HG02798 (cell line): Measurements from ENCODE around the gene ULK4.
A peak's percentile ranks its signal among the peaks of the same experiment; 100 is the strongest.
"Not testable (repeated sequence)": the region's sequence is repeated elsewhere in the genome, so short reads cannot be mapped to it uniquely, and the experiment has no call there.

Experiments
- ATAC-seq: cut with Tn5 transposase; IDR thresholded peaks from one replicate; pipeline ENCODE4 v1.9.1; 2021; ENCODE audit warnings: mild to moderate bottlenecking; ENCODE audit not compliant: unreplicated experiment, poor library complexity

The ULK4 gene

DNA sequence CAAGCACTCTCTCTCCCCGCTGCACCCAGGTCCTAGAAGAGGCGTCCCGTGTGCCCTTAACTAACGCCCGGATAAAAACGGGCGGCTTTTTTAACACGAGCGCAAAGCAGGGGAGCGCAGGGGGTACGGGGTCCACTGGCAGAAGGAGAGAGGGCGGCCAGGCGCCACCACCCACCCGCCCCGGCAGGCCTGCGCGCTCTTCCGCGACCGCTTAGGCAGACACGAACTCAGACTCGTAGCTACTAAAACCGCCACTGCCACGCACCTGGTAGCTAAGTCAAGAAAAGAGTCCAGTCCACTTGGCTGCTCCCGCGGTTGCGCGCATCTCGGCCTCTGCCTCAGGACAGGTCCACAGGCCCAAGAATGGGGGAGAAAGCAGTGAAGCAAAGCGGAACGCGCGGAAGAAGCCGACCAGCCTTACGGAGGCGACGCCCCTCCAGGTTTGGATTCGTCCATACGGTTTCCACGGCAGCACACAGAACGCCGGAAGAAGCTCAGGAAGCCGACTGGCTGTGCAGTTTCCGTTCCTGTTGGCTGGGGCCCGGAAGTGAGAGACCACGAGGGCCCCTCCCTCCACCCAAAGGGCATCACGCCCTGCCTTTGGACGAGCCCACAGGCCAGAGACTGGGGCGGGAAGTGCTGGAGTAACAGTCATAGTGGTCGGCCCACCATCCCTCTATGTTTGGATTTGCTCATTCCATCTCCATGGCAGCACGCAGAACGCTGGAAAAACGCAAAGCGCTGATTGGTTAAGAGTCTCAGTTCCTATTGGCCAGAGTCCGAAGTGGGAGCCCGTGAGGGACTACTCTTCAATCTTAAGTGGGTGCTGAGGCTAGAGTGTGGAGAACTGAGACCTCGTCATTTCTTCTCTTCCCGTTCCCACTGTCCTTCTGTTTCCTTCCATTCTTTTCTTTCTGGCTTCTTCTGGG is at the start of gene ULK4:
Gene ULK4, minus strand, starts transcription at position 353 of the 929 bp plus-strand sequence. CDS start 7,344 bp downstream, outside the sequence.
- ATAC-seq, result peak; percentile 96

DNA sequence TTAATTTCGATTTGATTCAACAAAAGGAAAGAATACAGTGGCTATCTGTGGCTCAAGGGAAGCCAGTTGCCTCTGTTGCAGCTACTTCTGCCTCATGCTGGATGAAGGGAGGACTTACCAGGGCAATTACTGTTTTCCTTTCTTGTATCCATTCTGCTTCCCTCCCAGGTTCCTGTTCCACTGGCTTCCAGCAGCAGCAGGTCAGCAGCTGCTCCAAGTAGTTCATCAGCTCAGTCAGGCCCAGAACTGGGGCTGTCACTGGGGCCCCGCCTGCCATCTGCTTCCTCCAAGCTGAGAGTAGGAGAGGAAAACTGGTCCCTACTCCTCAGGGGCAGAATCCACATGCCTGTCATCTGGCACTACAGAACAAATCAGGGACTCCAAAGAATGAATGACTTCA is 48.6 kb upstream of the ULK4 start:
- no peak for ATAC-seq

DNA sequence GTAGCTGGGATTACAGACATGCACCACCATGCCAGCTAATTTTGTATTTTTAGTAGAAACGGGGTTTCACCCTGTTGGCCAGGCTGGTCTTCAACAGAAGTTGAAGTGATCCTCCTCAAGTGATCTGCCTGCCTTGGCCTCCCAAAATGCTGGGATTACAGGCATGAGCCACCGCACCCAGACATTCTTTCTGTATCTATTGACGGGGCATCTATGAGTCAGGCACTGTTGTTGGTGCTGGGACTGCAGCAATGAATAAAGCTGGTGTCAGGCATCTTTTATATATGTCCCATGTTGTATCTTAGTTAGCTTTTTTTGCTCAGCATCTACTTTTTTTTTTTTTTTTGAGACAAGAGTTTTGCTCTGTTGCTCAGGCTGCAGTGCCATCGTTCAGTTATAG is 47.6 kb upstream of the ULK4 start:
- no peak for ATAC-seq

DNA sequence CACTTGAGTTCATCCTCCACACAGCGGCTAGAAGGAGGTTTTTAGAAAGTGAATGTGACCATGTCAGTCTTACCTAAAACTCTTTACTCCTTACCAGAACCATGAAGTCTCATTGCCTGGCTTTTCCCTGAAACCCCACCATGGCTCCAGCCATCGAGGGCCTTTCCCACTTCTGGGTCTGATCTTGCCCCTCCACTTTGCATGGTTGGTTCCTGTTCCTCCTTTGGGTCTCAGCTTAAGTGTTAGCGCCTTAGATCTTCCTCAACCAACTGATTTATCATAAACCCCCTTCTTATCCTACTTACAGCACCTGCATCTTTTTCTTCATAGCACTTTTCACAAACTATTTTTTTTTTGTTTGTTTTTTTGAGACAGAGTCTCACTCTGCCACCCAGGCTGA is 45.9 kb upstream of the ULK4 start:
- no peak for ATAC-seq

DNA sequence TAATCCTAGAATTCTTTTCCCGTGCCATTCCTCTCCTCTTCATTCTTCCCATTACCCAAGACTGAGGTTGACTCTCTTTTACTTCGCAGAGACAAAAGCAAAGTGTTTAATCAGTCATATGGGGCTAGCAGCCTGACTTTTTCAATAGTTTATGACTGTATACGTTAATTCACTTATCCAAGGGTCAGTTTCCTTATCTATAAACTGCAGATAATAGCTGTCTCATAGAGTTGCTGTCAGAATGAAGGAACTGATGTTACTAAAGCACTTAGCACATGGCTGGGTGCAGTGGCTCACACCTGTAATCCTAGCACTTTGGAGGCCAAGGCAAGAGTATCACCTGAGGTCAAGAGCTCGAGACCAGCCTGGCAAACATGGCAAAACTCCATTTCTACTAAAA is 43.5 kb upstream of the ULK4 start:
- no peak for ATAC-seq

DNA sequence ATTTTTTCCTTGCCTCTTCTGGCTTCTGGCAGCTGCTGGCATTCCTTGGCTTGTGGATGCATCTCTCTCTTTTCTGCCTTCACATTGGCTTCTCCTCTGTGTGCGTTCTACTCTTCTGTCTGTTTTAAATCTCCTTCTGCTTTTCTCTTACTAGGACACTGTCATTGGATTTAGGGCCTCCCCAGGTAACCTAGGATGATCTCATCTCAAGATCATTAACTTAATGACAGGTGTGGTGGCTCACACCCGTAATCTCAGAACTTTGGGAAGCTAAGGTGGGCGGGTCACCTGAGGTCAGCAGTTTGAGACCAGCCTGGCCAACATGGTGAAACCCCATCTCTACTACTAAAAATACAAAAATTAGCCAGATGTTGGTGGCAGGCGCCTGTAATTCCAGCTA is 40.9 kb upstream of the ULK4 start:
- no peak for ATAC-seq

DNA sequence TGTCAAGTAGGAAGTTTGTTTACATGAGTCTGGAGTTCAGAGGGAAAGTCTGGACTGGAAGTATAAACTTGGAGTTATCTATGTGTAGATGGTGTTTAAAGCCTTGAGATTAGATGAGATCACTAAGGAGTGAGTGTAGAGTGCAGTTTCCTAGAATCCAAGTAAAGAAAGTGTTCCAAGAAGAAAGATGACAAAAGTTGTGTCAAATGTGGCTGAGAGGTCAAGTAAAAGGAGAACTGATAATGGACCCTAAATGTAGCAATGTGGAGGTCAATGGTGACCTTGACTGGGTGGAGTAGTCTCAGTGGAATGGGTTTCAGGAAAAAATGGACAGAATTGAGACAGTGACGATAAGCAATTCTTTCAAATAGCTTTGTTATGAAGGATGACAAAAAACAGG is 39.9 kb upstream of the ULK4 start:
- ATAC-seq, result no peak

DNA sequence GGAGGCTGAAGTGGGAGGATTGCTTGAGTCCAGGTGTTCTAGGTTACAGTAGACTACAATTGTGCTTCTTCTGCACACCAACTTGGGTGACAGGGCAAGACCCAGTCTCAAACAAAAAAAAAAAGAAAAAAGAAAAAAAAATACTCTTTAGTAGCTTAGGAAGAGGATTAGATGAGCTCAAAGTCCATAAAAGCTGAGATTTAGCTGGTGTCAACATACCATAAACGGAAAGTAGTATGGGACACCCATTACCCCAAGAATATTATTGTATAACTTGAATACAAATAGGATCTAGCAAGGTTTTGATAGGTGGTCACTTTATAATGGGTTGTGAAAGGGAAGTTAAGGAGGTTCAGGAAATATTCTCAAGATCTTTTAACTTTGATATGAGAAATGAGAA is 38.0 kb upstream of the ULK4 start:
- no peak for ATAC-seq

DNA sequence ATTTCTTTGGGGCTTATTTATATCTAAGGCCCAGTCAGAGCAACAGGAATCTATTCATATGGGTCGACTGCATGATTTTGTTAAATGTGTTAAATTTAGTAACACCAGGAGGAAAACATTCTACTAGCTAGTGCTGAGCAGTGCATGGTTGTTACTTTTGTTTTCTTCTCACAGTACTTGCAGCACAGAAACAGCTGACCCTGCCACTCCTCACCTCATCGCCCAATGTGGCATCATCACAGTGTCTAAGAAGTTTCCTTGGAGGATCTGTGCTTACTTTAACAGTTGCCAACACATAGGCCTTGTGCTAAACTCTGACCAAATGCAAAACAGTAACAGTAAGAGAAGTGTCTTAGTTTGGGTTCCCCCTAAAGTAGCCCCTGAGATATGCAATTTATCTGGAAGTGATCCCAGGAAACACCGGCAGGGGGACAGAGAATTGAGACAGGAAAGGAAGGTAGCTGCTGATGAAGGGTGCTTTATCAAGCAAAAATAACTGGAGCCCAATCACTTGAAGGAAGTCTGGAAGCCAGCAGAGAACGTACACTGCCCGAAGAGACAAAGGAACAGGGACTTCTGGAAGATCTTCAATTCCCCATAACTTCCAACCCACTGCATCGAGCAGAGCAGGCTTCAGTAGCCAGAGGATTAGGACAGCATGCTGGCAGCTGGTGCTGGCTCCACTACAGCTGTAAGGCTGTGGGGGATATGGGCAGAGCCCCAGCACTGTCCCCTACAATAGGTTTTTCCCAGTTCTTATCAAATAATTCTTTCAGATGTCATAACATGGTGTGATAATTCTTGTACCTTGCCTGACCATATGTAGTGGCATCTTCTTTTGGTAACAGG is 36.0 kb upstream of the ULK4 start:
- ATAC-seq, result no peak

DNA sequence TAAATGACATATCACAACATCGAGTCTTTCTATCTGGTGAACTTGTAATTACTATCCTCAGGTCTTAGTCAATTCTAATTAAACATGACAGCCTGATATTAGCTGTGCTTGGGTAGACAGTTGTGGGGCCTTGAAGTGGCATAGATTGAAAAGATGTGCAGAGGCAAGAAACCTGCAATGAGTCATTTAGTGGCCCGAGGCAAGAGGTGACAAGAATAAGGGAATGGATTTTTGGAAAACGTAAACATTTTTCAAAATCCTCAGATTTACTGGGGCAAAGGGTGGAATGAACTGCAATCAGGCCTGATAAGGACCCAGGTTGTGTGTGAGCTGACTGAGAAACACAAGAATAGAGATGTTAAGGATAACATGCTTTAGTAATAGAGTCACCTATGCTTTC is 29.5 kb upstream of the ULK4 start:
- no peak for ATAC-seq

DNA sequence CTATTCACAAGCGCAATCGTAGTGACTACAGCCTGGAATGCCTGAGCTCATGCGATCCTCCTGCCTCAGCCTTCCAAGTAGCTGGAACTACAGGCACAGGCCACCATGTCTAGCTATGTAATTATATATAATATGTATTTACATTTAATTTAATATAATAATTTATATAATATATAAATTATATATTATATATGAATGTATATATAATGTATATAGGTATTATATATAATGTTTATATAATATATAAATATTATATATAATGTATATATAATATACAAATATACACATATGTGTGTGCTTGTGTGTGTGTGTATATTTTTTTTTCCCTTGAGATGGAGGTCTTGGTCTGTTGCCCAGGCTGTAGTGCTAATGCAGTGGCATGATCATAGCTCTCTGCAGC is 27.6 kb upstream of the ULK4 start:
- ATAC-seq, result no peak

DNA sequence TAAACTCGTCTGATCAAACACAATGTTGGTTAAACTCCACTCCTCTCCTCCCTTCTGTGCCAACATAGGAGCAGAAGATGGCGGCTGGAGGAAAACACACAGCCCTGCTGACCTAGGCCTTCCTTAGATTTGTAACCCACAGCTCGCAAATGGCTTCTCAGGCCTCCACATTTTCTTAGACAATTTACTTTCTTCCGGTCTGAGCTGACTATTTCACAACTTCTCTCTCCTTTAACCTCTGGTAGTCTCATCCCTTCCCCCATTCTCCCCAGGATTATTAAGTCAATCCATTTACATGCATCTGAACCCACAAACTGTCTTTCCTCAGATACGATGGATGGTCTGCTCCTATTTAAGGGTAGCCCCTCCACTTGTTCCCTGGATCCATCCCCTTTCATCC is 25.7 kb upstream of the ULK4 start:
- no peak for ATAC-seq

DNA sequence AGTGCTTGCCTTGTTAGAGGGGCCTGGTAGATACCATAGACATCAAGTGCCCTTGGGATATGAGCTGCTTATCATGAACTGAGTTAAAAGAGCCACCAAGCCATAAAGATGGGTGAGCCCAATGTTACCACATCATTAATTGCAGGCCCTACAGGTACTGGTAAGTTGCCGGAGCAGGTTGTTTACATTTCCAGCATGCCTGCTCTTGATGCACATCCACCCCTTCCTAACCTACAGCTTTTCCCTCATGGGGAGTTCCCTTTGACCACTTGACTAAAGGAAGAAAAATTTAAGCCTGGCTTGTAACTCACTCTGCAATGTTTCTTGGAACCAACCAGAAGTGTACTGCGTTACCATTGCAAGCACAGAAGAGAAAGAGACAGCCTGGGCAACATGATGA is 24.7 kb upstream of the ULK4 start:
- no peak for ATAC-seq

DNA sequence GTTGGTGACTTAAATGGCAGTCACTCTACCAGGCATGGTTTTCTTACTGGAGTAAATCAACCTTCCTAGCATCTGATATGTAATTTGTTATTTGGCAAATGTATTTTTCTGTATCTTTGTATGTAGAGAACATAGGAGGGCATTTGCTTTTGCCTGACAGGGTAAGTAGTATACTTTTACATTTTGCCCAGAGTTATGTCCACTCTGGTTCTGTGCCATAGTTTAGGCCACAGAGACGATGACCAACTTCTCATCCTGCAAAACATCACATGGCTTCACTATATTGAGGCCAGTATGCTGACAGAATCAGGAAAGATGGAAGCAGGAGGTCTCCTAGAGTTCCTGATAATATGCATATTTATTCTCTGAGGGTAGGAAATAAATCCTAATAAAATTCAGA is 23.1 kb upstream of the ULK4 start:
- no peak for ATAC-seq

DNA sequence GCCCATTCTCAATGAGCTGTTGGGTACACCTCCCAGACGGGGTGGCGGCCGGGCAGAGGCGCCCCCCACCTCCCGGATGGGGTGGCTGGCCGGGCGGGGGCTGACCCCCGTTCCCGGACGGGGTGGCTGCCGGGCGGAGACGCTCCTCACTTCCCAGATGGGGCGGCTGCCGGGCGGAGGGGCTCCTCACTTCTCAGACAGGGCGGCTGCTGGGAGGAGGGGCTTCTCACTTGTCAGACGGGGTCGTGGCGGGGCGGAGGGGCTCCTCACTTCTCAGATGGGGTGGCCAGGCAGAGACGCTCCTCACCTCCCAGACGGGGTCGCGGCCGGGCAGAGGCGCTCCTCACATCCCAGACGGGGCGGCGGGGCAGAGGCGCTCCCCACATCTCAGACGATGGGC is 21.2 kb upstream of the ULK4 start:
- not testable (repeated sequence) for ATAC-seq

DNA sequence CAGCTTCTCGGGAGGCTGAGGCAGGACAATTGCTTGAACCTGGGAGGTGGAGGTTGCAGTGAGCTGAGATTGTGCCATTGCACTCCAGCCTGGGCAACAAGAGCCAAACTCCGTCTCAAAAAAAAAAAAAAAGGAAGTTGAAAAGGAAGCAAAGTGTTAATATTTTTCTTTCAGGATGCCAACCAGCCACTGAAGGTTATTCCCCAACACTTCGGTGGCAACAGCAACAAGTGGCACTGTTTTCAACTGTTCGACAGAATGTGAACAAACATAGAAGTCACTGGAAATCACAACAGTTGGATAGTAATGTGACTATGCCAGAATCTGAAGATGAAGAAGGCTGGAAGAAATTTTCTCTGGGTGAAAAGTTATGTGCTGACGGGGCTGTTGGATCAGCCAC is 15.5 kb upstream of the ULK4 start:
- ATAC-seq, result not testable (repeated sequence)

DNA sequence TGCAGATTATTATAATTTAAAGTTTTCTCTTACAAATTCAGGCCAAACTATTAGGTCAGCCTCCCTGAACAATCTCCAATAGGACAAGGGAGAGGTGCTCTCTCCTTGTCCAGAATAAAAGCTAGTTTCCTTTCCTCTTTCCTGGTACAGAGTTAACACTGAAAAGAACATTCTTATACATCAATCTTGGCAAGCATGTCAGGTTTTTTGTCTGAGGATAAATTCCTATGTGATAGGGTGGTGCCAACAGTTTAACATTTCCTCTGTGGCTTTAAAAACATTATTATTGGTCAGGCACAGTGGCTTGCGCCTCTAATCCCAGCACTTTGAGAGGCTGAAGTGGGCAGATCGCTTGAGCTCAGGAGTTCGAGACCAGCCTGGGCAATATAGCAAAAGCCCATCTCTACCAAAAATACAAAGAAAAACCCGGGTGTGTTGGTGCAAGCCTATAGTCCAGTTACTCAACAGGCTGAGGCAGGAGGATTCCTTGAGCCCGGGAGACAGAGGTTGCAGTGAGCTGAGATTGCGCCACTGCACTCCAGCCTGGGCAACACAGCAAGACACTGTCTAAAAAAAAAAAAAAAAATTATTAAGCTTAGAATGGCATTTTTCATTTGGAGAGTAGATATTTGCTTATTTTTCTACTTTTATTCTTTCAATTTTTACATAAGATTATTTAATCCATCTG is 13.7 kb upstream of the ULK4 start:
- ATAC-seq, result no peak

DNA sequence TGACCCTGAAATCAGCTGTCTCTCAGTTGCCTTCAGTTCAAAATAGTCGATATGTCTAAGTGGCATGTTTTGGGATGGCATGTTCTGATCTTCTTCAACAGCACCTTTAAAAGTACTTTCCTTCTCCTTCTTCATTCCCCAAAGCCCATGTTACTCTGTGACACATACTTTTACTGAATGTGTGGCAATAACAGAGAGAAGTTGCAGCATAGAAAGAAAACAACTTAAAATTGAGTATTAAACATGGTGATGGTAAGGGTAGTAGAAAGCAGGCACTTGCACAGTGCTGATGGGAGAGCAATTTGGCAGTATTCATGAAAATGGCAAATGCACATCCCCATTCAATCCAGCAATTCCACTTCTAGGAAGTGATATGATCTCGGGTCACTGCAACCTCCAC is 12.3 kb upstream of the ULK4 start:
- ATAC-seq, result no peak

DNA sequence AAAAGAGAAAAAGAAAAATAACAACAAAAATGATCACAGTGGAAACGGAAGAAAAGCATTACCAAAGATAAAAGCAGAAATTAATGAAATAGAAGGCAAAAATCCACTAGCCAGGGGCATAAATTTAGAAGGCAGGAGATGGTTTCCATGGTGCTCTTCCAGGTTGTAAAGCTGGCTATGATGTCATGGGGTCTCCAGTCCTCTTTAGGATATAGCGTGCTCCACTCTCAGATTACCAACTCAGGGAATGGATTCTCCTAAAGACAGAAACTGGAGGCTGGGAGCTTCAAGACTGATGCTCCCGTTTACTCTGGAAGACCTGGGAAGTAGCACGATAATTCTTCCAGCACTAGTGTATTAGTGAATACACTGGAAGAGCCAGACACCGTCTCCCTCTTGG is 10.9 kb upstream of the ULK4 start:
- ATAC-seq, result no peak

DNA sequence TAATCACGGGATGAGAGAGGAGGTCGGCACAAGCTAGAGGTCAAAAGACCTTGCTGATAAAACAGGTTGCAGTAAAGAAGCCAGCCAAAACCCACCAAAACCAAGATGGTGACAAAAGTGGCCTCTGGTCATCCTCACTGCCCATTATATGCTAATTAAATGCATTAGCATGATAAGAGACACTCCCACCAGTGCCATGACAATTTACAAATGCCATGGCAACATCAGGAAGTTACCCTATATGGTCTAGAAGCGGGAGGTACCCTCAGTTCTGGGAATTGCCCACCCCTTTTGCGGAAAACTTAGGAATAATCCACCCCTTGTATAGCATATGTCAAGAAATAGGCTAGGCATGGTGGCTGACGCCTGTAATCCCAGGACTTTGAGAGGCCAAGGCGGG is 4.3 kb upstream of the ULK4 start:
- ATAC-seq, result no peak

DNA sequence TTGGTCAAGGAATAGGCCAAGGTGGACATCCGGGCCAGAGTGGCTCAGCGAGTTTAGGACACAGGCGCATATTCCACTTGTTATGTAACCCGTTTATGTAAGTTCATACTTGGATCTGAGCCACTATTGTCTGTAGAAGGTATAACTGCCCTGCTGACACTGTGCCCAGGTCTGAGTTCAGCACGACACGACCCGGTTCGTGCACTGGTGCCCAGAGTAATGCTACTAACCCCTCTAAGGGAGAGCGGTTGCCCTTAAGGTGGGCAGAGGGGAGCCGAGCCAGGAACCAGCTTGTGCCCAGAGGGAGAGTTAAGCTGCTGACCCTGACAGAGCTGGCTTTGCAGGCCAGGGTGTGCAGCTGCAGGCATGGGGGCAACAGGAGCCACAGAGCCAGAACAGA is 1.9 kb upstream of the ULK4 start:
- no peak for ATAC-seq
